H1 (cell line): ENCODE measurements around the gene SH3GL1.

Source experiments
- BCL11A ChIP-seq, 2 experiments: IDR thresholded peaks; one replicate each; pipeline ENCODE4 v1.6.1; 2011; ENCODE audit warnings: low read depth in 2 of 2, low read length in 2 of 2, mild to moderate bottlenecking in 2 of 2
- BRCA1 ChIP-seq: IDR thresholded peaks from 2 replicates; pipeline ENCODE4 v1.6.1; 2012; ENCODE audit warnings: low read depth, low read length, improper control_type of control experiment
- CHD1 ChIP-seq: IDR thresholded peaks from 2 replicates; pipeline ENCODE4 v1.6.1; 2012; ENCODE audit warnings: low read depth, low read length, improper control_type of control experiment
- CREB1 ChIP-seq: IDR thresholded peaks from 2 replicates; pipeline ENCODE4 v1.6.1; 2012; ENCODE audit warnings: inconsistent platforms
- EZH2 ChIP-seq: fragments of 200-600 bp; sonication (generic); IDR thresholded peaks from 2 replicates; pipeline ENCODE4 v1.7.1; 2012; ENCODE audit warnings: low read depth, mild to moderate bottlenecking, moderate library complexity, low read length, inconsistent platforms; ENCODE audit not compliant: severe bottlenecking
- MAFK ChIP-seq: IDR thresholded peaks from 2 replicates; pipeline ENCODE4 v1.6.1; 2012; ENCODE audit warnings: low read depth, mild to moderate bottlenecking, improper control_type of control experiment, low read length
- NRF1 ChIP-seq: IDR thresholded peaks from 2 replicates; pipeline ENCODE4 v1.6.1; 2011; ENCODE audit warnings: mild to moderate bottlenecking, low read depth, low read length, improper control_type of control experiment
- POLR2A ChIP-seq, 2 experiments: IDR thresholded peaks; 1 replicate in 1 of 2; 2 replicates in 1 of 2; pipeline ENCODE4 v1.6.1; 2011; ENCODE audit warnings: low read depth in 2 of 2, low read length in 2 of 2, mild to moderate bottlenecking in 2 of 2; ENCODE audit errors: control extremely low read depth in 1 of 2
- POLR2AphosphoS5 ChIP-seq: IDR thresholded peaks from 2 replicates; pipeline ENCODE4 v1.6.1; 2011; ENCODE audit warnings: low read depth, low read length
- SIN3A ChIP-seq, 2 experiments: IDR thresholded peaks in 1 of 2; conservative IDR thresholded peaks in 1 of 2; 2 replicates each; pipeline ENCODE4 v1.6.1; 2011 to 2012; ENCODE audit warnings: low read length in 2 of 2, improper control_type of control experiment in 1 of 2, low read depth in 1 of 2, mild to moderate bottlenecking in 1 of 2
- SP2 ChIP-seq: IDR thresholded peaks from 2 replicates; pipeline ENCODE4 v1.6.1; 2012; ENCODE audit warnings: mild to moderate bottlenecking, low read length, inconsistent platforms
- ZNF274 ChIP-seq: IDR thresholded peaks from 2 replicates; pipeline ENCODE4 v1.7.0; 2012; ENCODE audit warnings: low read length, borderline replicate concordance; ENCODE audit errors: extremely low read depth
- TF ChIP-seq, protein P1 (sequence below), 3 experiments: IDR thresholded peaks; 1 replicate in 2 of 3; 2 replicates in 1 of 3; pipeline versions ENCODE4 v1.5.1 to v1.6.1; 2011; ENCODE audit warnings: low read length in 3 of 3, mild to moderate bottlenecking in 3 of 3, inconsistent platforms in 2 of 3, low read depth in 1 of 3, moderate library complexity in 1 of 3; ENCODE audit not compliant: insufficient read depth in 1 of 3; ENCODE audit errors: control extremely low read depth in 1 of 3
- TF ChIP-seq, protein P2 (sequence below): IDR thresholded peaks from 2 replicates; pipeline ENCODE4 v1.6.1; 2012; ENCODE audit warnings: inconsistent platforms

- no peak for TF ChIP-seq CREB1
- TF ChIP-seq, protein P1, sequence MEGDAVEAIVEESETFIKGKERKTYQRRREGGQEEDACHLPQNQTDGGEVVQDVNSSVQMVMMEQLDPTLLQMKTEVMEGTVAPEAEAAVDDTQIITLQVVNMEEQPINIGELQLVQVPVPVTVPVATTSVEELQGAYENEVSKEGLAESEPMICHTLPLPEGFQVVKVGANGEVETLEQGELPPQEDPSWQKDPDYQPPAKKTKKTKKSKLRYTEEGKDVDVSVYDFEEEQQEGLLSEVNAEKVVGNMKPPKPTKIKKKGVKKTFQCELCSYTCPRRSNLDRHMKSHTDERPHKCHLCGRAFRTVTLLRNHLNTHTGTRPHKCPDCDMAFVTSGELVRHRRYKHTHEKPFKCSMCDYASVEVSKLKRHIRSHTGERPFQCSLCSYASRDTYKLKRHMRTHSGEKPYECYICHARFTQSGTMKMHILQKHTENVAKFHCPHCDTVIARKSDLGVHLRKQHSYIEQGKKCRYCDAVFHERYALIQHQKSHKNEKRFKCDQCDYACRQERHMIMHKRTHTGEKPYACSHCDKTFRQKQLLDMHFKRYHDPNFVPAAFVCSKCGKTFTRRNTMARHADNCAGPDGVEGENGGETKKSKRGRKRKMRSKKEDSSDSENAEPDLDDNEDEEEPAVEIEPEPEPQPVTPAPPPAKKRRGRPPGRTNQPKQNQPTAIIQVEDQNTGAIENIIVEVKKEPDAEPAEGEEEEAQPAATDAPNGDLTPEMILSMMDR (IDR thresholded peaks at IDR 0.05; ENCODE audit: control extremely low read depth in 1 of 3, insufficient read depth in 1 of 3, low read depth in 1 of 3, low read length in 3 of 3) = no peak
- TF ChIP-seq EZH2 = no peak
- no peak for TF ChIP-seq SP2
- peak in 1 of 2 experiments; percentile 55; a peak in 1 of 3 replicates for TF ChIP-seq POLR2A (IDR thresholded peaks at IDR 0.05; ENCODE audit: control extremely low read depth in 1 of 2, low read depth in 2 of 2, low read length in 2 of 2)
- TF ChIP-seq MAFK = no peak
- TF ChIP-seq ZNF274 = no peak
- TF ChIP-seq, protein P2, sequence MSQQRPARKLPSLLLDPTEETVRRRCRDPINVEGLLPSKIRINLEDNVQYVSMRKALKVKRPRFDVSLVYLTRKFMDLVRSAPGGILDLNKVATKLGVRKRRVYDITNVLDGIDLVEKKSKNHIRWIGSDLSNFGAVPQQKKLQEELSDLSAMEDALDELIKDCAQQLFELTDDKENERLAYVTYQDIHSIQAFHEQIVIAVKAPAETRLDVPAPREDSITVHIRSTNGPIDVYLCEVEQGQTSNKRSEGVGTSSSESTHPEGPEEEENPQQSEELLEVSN = no peak
- no peak for TF ChIP-seq CHD1
- no peak for TF ChIP-seq POLR2AphosphoS5
- no peak for TF ChIP-seq BCL11A (IDR thresholded peaks at IDR 0.05; ENCODE audit: low read depth in 2 of 2, low read length in 2 of 2)
- TF ChIP-seq SIN3A (conservative IDR thresholded peaks at IDR 0.05 in 1 of 2, IDR thresholded peaks at IDR 0.05 in 1 of 2; ENCODE audit: low read depth in 1 of 2, low read length in 2 of 2) = 0 out of 4 replicates have a peak, but pooled peaks of 1 of the 2 experiments have one; percentile 8
- TF ChIP-seq NRF1 = no peak
- TF ChIP-seq BRCA1 = no peak
Observed at GRCh38 chr19:4338441-4339355, 61.6 kb downstream of the SH3GL1 start, which contains the start of gene STAP2.
